SHP77 (cell line): Measurements from ENCODE around the gene NPSR1.
"Not testable (repeated sequence)": the region's sequence is repeated elsewhere in the genome, so short reads cannot be mapped to it uniquely, and the experiment has no call there.

Experiments
- DNase-seq, 2 experiments: peaks; one replicate each; lab custom pipeline; 2025; lab: John Stamatoyannopoulos, UW

The NPSR1 gene

GRCh38 chr7:34874329-34874728 lies 216.3 kb downstream of the NPSR1 start:
- not testable (repeated sequence) for DNase-seq

- DNase-seq: no peak
These were observed 217.5 kb downstream of the NPSR1 start for GRCh38 chr7:34875481-34875880.

GRCh38 chr7:34878944-34879735 lies 221.1 kb downstream of the NPSR1 start:
- DNase-seq: not testable (repeated sequence)

GRCh38 chr7:34879871-34880270 lies 221.9 kb downstream of the NPSR1 start:
- DNase-seq: no peak

GRCh38 chr7:34883855-34884254 lies 225.8 kb downstream of the NPSR1 start:
- not testable (repeated sequence) for DNase-seq

- no peak for DNase-seq
These were observed 228.8 kb downstream of the NPSR1 start for GRCh38 chr7:34886856-34887255.

GRCh38 chr7:34889951-34890350 lies 231.9 kb downstream of the NPSR1 start:
- no peak for DNase-seq

GRCh38 chr7:34895202-34895601 lies 237.2 kb downstream of the NPSR1 start:
- no peak for DNase-seq
